HepG2 (cell line): ENCODE results near the gene CPLX3. TPM values are rescaled to one million over a fixed set of nuclear protein-coding genes. Genes with fewer than 3 reads are reported as not detected.

Source experiments
- ATF7-NPFF ChIP-seq: sonication (generic); formaldehyde crosslinking; IDR thresholded peaks from 2 replicates; pipeline ENCODE4 v1.8.1; 2023; ENCODE audit warnings: mild to moderate bottlenecking, low read depth, missing genetic modification reagents, moderate library complexity
- BHLHE40 ChIP-seq: IDR thresholded peaks from 2 replicates; pipeline ENCODE4 v1.6.1; 2011; ENCODE audit warnings: low read length, improper control_type of control experiment
- GABPB1 ChIP-seq: IDR thresholded peaks from 2 replicates; pipeline ENCODE4 v1.6.1; 2016; ENCODE audit warnings: mild to moderate bottlenecking, missing genetic modification reagents, moderate library complexity, missing compliant biosample characterization
- HNRNPK ChIP-seq: fragments of 200-400 bp; formaldehyde crosslinking; IDR thresholded peaks from 2 replicates; pipeline ENCODE4 v1.6.1; 2018; ENCODE audit warnings: low read length, low read depth, moderate library complexity, mild to moderate bottlenecking; ENCODE audit not compliant: poor library complexity, severe bottlenecking
- ONECUT2 ChIP-seq: sonication (generic); formaldehyde crosslinking; IDR thresholded peaks from 2 replicates; pipeline ENCODE4 v1.4.0; 2020; ENCODE audit warnings: missing genetic modification reagents
- PHB2 ChIP-seq: fragments of 450-650 bp; IDR thresholded peaks from 2 replicates; pipeline ENCODE4 v1.6.1; 2018; ENCODE audit not compliant: partially characterized antibody
- PHF20 ChIP-seq: sonication (generic); formaldehyde crosslinking; IDR thresholded peaks from 2 replicates; pipeline ENCODE4 v1.5.0; 2020; ENCODE audit warnings: mild to moderate bottlenecking, missing genetic modification reagents
- POLR2AphosphoS5 ChIP-seq: IDR thresholded peaks from 2 replicates; pipeline ENCODE4 v1.6.1; 2012; ENCODE audit warnings: low read depth, low read length
- POLR2G ChIP-seq: fragments of 200-400 bp; formaldehyde crosslinking; IDR thresholded peaks from 2 replicates; pipeline ENCODE4 v1.6.1; 2018; ENCODE audit warnings: mild to moderate bottlenecking, low read depth, low read length, moderate library complexity
- SMAD3 ChIP-seq: sonication (generic); formaldehyde crosslinking; IDR thresholded peaks from 2 replicates; pipeline ENCODE4 v1.4.0; 2020; ENCODE audit warnings: missing genetic modification reagents
- TARDBP ChIP-seq: sonication (generic); formaldehyde crosslinking; IDR thresholded peaks from 2 replicates; pipeline ENCODE4 v1.8.0; 2022; ENCODE audit warnings: mild to moderate bottlenecking, missing genetic modification reagents
- TBP ChIP-seq: sonication (generic); formaldehyde crosslinking; IDR thresholded peaks from 2 replicates; pipeline ENCODE4 v1.5.0; 2020; ENCODE audit warnings: missing genetic modification reagents
- TBX3 ChIP-seq: fragments of 450-650 bp; IDR thresholded peaks from 2 replicates; pipeline ENCODE4 v1.6.1; 2017; ENCODE audit warnings: antibody characterized with exemption, mild to moderate bottlenecking, inconsistent platforms, borderline replicate concordance
- TRIM24 ChIP-seq: sonication (generic); formaldehyde crosslinking; IDR thresholded peaks from 2 replicates; pipeline ENCODE4 v1.8.0; 2022; ENCODE audit warnings: mild to moderate bottlenecking, missing genetic modification reagents
- ZBTB7A ChIP-seq: sonication (generic); formaldehyde crosslinking; IDR thresholded peaks from 2 replicates; pipeline ENCODE4 v1.8.0; 2022; ENCODE audit warnings: mild to moderate bottlenecking, missing genetic modification reagents
- ZFAT ChIP-seq: sonication (generic); formaldehyde crosslinking; conservative IDR thresholded peaks from 2 replicates; pipeline ENCODE4 v1.8.1; 2023; ENCODE audit warnings: missing genetic modification reagents, inconsistent platforms
- ZFY ChIP-seq: sonication (generic); formaldehyde crosslinking; IDR thresholded peaks from 2 replicates; pipeline ENCODE4 v1.4.0; 2020; ENCODE audit warnings: missing genetic modification reagents
- ZMAT3 ChIP-seq: sonication (generic); formaldehyde crosslinking; conservative IDR thresholded peaks from 2 replicates; pipeline ENCODE4 v1.7.0; 2021; ENCODE audit warnings: missing genetic modification reagents
- ZNF335 ChIP-seq: sonication (generic); formaldehyde crosslinking; IDR thresholded peaks from 2 replicates; pipeline ENCODE4 v1.4.0; 2020; ENCODE audit warnings: missing genetic modification reagents
- ZNF550 ChIP-seq: sonication (generic); formaldehyde crosslinking; IDR thresholded peaks from 2 replicates; pipeline ENCODE4 v1.4.0; 2020; ENCODE audit warnings: mild to moderate bottlenecking, missing genetic modification reagents, borderline replicate concordance
- ZNF615 ChIP-seq: sonication (generic); formaldehyde crosslinking; IDR thresholded peaks from 2 replicates; pipeline ENCODE4 v1.5.0; 2020; ENCODE audit warnings: mild to moderate bottlenecking, missing genetic modification reagents, borderline replicate concordance
- ZNF616 ChIP-seq: sonication (generic); formaldehyde crosslinking; IDR thresholded peaks from 2 replicates; pipeline ENCODE4 v1.5.0; 2020; ENCODE audit warnings: low read depth, mild to moderate bottlenecking, missing genetic modification reagents
- ZNF619 ChIP-seq: sonication (generic); formaldehyde crosslinking; IDR thresholded peaks from 2 replicates; pipeline ENCODE4 v1.4.0; 2020; ENCODE audit warnings: mild to moderate bottlenecking, missing genetic modification reagents
- ZNF670 ChIP-seq: sonication (generic); formaldehyde crosslinking; IDR thresholded peaks from 2 replicates; pipeline ENCODE4 v1.8.0; 2022; ENCODE audit warnings: mild to moderate bottlenecking, missing genetic modification reagents, borderline replicate concordance
- ZNF724P ChIP-seq: sonication (generic); formaldehyde crosslinking; IDR thresholded peaks from 2 replicates; pipeline ENCODE4 v1.8.0; 2022; ENCODE audit warnings: missing genetic modification reagents, borderline replicate concordance
- ZNF816 ChIP-seq: sonication (generic); formaldehyde crosslinking; IDR thresholded peaks from 2 replicates; pipeline ENCODE4 v1.8.0; 2022; ENCODE audit warnings: missing genetic modification reagents, mild to moderate bottlenecking, borderline replicate concordance
- ZNF883 ChIP-seq: sonication (generic); formaldehyde crosslinking; IDR thresholded peaks from 2 replicates; pipeline ENCODE4 v1.5.1; 2020; ENCODE audit warnings: mild to moderate bottlenecking, missing genetic modification reagents; ENCODE audit errors: not compliant biosample characterization
- ZSCAN29 ChIP-seq: sonication (generic); formaldehyde crosslinking; conservative IDR thresholded peaks from 2 replicates; pipeline ENCODE4 v1.4.0; 2020; ENCODE audit warnings: mild to moderate bottlenecking, missing genetic modification reagents
- ZSCAN31 ChIP-seq: sonication (generic); formaldehyde crosslinking; IDR thresholded peaks from 2 replicates; pipeline ENCODE4 v1.5.0; 2020; ENCODE audit warnings: low read depth, mild to moderate bottlenecking, missing genetic modification reagents
- ZZZ3 ChIP-seq: sonication (generic); formaldehyde crosslinking; IDR thresholded peaks from 2 replicates; pipeline ENCODE4 v1.4.0; 2020; ENCODE audit warnings: missing genetic modification reagents, mild to moderate bottlenecking, borderline replicate concordance
- polyA plus RNA-seq, 8 experiments: library from polyadenylated mRNA; depleted of rRNA in 3 of 8; stranded (reverse) in 7 of 8; unstranded in 1 of 8; fragments of >200 nt; fragmentation: Illumina TruSeq in 4 of 8; extraction: Trizol in 4 of 8; gene quantifications; 2 replicates each; pipeline versions ENCODE4 v1.2.1 to v1.2.3, GENCODE V29; 2011 to 2016; ENCODE audit warnings: low read depth in 4 of 8, missing spikeins in 1 of 8, mixed read lengths in 1 of 8; ENCODE audit not compliant: insufficient read depth in 1 of 8
- total RNA-seq, 5 experiments: library from RNA; depleted of rRNA; stranded (reverse); fragments of >200 nt; fragmentation: Illumina TruSeq; extraction: Trizol; gene quantifications; 2 replicates each; pipeline ENCODE4 v1.2.3, GENCODE V29; 2016; ENCODE audit warnings: low read depth in 1 of 5
- TF ChIP-seq, protein P1 (sequence below): IDR thresholded peaks from 2 replicates; pipeline ENCODE4 v1.6.1; 2012; ENCODE audit warnings: inconsistent platforms
- TF ChIP-seq, protein P2 (sequence below): sonication (generic); formaldehyde crosslinking; IDR thresholded peaks from 2 replicates; pipeline ENCODE4 v1.5.1; 2020; ENCODE audit warnings: mild to moderate bottlenecking, moderate library complexity, missing genetic modification reagents

The CPLX3 gene
- total and polyA plus RNA-seq, 2 of the 13 experiments (the other 11 are each of a cell fraction or from before 2014, with no cell fraction given), result not detected

DNA sequence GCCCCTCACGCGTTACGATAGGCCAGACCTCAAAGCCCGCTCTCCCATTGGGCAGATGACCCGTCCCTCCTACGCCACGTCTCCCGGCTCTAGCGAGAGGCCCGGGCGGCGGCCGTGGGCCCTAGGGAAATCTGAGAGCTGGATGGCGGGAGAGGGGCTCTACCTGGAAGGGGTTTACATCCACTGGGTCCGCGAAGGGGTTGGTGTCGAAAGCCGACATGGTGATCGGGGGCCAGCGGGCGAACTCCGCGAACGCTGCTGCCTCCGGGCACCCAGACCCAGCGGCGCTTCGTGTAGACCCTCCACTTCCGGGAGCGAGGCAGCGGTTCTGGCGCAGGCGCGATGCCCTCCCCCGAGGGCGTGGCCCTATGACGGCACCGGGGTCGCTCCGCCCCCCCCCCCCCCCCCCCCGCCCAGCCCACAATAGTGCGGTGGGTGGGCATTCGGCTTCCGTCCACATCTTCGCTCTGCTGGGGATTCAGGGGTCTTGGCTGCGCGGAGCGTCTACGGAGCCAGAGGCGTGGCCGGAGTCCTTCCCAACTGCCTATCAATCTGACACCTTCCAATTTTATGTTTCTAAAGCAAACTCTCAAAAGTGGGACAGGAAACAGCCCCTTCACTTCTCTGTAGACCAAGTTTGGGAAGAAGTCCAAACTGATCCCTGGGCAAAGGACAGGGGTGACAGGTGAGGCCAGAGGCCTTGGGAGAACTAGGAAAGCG is 46.8 kb downstream of the CPLX3 start, which contains the start of gene SCAMP2 (continued):
- peak; percentile 38; the same call in 1 of the 2 replicates for TF ChIP-seq ATF7-NPFF
- TF ChIP-seq PHF20 (CRISPR knock-in tag), result peak; percentile 91
- TF ChIP-seq ZNF816 (CRISPR knock-in tag), result no peak
- TF ChIP-seq ZNF619 (CRISPR knock-in tag), result no peak
- TF ChIP-seq ZSCAN31 (CRISPR knock-in tag), result peak; percentile 62; the same call in 1 of the 2 replicates
- no peak for TF ChIP-seq BHLHE40
- TF ChIP-seq ZMAT3 (CRISPR knock-in tag), result peak; percentile 86; the same call in 1 of the 2 replicates
- TF ChIP-seq ZNF724P (CRISPR knock-in tag), result 0 out of 2 replicates have a peak, but pooled peaks have one; percentile 39
- no peak for TF ChIP-seq ZFAT
- TF ChIP-seq POLR2AphosphoS5, result peak; percentile 79
- TF ChIP-seq ZNF335, result peak; percentile 52; the same call in 1 of the 2 replicates
- peak; percentile 38; the same call in 1 of the 2 replicates for TF ChIP-seq ZZZ3 (CRISPR knock-in tag)
- no peak for TF ChIP-seq ZNF616 (CRISPR knock-in tag)
- TF ChIP-seq ZFY (CRISPR knock-in tag), result peak; percentile 98
- TF ChIP-seq, protein P1, sequence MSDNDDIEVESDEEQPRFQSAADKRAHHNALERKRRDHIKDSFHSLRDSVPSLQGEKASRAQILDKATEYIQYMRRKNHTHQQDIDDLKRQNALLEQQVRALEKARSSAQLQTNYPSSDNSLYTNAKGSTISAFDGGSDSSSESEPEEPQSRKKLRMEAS, result peak; percentile 37; the same call in 1 of the 2 replicates
- TF ChIP-seq POLR2G, result peak; percentile 91
- TF ChIP-seq TARDBP, result no peak; the same call in 1 of the 2 replicates
- TF ChIP-seq, protein P2, sequence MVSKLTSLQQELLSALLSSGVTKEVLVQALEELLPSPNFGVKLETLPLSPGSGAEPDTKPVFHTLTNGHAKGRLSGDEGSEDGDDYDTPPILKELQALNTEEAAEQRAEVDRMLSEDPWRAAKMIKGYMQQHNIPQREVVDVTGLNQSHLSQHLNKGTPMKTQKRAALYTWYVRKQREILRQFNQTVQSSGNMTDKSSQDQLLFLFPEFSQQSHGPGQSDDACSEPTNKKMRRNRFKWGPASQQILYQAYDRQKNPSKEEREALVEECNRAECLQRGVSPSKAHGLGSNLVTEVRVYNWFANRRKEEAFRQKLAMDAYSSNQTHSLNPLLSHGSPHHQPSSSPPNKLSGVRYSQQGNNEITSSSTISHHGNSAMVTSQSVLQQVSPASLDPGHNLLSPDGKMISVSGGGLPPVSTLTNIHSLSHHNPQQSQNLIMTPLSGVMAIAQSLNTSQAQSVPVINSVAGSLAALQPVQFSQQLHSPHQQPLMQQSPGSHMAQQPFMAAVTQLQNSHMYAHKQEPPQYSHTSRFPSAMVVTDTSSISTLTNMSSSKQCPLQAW (CRISPR knock-in tag), result peak; percentile 34; the same call in 1 of the 2 replicates
- peak; percentile 90 for TF ChIP-seq GABPB1
- TF ChIP-seq ZNF550, result no peak
- TF ChIP-seq SMAD3, result 0 out of 2 replicates have a peak, but pooled peaks have one; percentile 0
- TF ChIP-seq ONECUT2 (CRISPR knock-in tag), result no peak
- no peak for TF ChIP-seq PHB2
- peak; percentile 42 for TF ChIP-seq ZNF883
- TF ChIP-seq HNRNPK, result peak; percentile 94
- TF ChIP-seq TBP (CRISPR knock-in tag), result peak; percentile 75; the same call in 1 of the 2 replicates
- TF ChIP-seq TBX3, result peak; percentile 64; the same call in 1 of the 2 replicates
- TF ChIP-seq ZBTB7A (CRISPR knock-in tag), result no peak
- no peak for TF ChIP-seq ZNF615
- TF ChIP-seq TRIM24 (CRISPR knock-in tag), result no peak
- no peak for TF ChIP-seq ZNF670 (CRISPR knock-in tag)
- no peak for TF ChIP-seq ZSCAN29 (CRISPR knock-in tag)
